ENCODE measurements around the gene CHCHD6. TPM values are rescaled to one million over a fixed set of nuclear protein-coding genes. Genes with fewer than 3 reads are reported as not detected.

Gene CHCHD6
- total and polyA plus RNA-seq, 4 donors = 2.0 to 5.1 (median 3.9) TPM

DNA sequence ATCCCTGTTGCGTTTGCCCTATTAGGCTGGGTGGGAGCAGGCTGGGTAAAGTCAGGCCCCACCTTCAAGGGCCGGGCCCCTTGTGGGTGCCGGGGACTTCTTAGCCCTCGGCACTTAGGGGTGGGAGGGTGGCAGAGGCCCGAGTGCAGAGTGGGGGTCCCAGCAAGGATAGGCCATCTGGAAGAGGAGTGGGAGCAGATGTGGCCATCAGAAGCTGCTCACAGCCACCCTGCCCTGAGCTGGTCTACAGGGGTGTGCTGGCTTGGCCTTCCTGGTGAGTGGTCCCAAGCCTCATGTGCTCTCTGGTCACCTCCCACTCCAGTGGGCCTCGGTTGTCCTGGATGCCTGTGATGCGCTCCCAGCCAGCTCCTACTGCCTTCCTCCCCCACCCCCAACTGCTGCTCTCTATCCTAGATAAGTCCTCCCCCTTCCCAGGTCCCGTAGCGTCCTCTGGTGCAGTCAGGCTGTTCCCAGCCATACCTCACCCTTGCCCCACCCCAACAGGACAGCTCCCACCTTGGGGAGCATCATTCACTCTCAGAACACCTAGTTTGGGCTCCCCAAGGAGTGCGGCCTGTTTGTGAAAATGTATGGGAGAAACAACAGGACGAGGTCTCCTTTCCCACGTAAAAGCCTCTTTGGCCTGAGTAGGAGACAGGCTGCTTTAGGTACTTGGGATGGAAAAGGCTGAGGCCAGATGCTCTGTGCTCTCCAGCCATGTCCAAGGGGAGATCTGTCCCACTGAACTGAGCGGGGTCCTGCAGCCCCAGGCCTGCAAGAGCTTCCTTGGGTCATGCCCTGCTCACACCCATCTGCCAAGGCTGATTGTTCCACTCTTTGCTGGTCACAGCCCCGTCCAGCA is 254.0 kb downstream of the CHCHD6 start:
- no peak overlapping the region for H3K4me3 ChIP-seq (ENCODE audit: low read depth in 1 of 3, low read length in 3 of 3)
- no peaks in the 10 kb centered on the region for H3K9me3 ChIP-seq (ENCODE audit: control insufficient read depth in 4 of 4, low read length in 3 of 4)
- H3K9ac ChIP-seq (ENCODE audit: low read depth in 1 of 2, low read length in 2 of 2) = no peak overlapping the region
- no peak for DNase-seq (ENCODE audit: low spot score)
- H3K27ac ChIP-seq (ENCODE audit: low read depth in 1 of 2, low read length in 2 of 2) = no peak overlapping the region
- H3K4me1 ChIP-seq (ENCODE audit: control insufficient read depth in 4 of 4, insufficient read depth in 4 of 4, low read length in 3 of 4) = peaks cover 0 to 4% (median 0%) of the 10 kb centered on the region in 4 donors
- TF ChIP-seq RAD21 (IDR thresholded peaks at IDR 0.05) = no peak
- TF ChIP-seq, protein P1, sequence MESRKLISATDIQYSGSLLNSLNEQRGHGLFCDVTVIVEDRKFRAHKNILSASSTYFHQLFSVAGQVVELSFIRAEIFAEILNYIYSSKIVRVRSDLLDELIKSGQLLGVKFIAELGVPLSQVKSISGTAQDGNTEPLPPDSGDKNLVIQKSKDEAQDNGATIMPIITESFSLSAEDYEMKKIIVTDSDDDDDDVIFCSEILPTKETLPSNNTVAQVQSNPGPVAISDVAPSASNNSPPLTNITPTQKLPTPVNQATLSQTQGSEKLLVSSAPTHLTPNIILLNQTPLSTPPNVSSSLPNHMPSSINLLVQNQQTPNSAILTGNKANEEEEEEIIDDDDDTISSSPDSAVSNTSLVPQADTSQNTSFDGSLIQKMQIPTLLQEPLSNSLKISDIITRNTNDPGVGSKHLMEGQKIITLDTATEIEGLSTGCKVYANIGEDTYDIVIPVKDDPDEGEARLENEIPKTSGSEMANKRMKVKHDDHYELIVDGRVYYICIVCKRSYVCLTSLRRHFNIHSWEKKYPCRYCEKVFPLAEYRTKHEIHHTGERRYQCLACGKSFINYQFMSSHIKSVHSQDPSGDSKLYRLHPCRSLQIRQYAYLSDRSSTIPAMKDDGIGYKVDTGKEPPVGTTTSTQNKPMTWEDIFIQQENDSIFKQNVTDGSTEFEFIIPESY (IDR thresholded peaks at IDR 0.05) = no peak
- TF ChIP-seq HNF4G (IDR thresholded peaks at IDR 0.05) = no peak
- TF ChIP-seq, protein P2, sequence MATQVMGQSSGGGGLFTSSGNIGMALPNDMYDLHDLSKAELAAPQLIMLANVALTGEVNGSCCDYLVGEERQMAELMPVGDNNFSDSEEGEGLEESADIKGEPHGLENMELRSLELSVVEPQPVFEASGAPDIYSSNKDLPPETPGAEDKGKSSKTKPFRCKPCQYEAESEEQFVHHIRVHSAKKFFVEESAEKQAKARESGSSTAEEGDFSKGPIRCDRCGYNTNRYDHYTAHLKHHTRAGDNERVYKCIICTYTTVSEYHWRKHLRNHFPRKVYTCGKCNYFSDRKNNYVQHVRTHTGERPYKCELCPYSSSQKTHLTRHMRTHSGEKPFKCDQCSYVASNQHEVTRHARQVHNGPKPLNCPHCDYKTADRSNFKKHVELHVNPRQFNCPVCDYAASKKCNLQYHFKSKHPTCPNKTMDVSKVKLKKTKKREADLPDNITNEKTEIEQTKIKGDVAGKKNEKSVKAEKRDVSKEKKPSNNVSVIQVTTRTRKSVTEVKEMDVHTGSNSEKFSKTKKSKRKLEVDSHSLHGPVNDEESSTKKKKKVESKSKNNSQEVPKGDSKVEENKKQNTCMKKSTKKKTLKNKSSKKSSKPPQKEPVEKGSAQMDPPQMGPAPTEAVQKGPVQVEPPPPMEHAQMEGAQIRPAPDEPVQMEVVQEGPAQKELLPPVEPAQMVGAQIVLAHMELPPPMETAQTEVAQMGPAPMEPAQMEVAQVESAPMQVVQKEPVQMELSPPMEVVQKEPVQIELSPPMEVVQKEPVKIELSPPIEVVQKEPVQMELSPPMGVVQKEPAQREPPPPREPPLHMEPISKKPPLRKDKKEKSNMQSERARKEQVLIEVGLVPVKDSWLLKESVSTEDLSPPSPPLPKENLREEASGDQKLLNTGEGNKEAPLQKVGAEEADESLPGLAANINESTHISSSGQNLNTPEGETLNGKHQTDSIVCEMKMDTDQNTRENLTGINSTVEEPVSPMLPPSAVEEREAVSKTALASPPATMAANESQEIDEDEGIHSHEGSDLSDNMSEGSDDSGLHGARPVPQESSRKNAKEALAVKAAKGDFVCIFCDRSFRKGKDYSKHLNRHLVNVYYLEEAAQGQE (IDR thresholded peaks at IDR 0.05) = no peak
- TF ChIP-seq TAF1 (conservative IDR thresholded peaks at IDR 0.05) = no peak
- no peaks in the 10 kb centered on the region for H3K36me3 ChIP-seq (ENCODE audit: control insufficient read depth in 4 of 4, insufficient read depth in 3 of 4, low read depth in 1 of 4, low read length in 3 of 4)
- H3K27me3 ChIP-seq (ENCODE audit: control insufficient read depth in 4 of 4, insufficient read depth in 4 of 4, low read length in 3 of 4) = no peaks in the 10 kb centered on the region
- WGBS = 98% methylated on average over 14 of the region's 14 CpGs

DNA sequence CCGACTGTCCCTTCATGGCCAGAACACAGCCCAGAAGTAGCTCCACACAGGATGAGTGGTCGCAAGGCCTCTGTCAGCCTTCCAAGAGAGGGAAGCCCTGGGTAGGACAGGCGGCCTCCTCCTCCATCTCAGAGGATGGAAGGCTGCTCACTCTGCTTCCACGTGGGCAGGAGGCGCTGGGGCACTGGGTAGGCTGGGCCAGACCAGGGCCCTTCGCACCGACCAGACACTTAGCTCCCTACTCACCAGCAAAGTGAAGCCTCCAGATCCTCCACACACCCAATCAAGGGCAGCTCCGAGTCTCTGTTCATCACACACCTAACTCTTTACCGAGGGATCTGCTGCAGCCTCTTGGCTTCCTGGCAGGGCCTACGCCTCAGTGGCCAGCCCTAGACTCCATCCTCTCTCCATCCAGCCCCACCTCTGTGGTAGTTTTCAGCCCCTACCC is 254.6 kb downstream of the CHCHD6 start:
- Histone ChIP-seq H3K27me3 (ENCODE audit: control insufficient read depth in 4 of 4, insufficient read depth in 4 of 4, low read length in 3 of 4) (no peaks in the 10 kb centered on the region), H3K9ac (ENCODE audit: low read depth in 1 of 2, low read length in 2 of 2) (no peak overlapping the region), H3K4me1 (ENCODE audit: control insufficient read depth in 4 of 4, insufficient read depth in 4 of 4, low read length in 3 of 4) (peaks cover 0 to 4% (median 0%) of the 10 kb centered on the region in 4 donors), H3K4me3 (ENCODE audit: low read depth in 1 of 3, low read length in 3 of 3) (no peak overlapping the region), H3K36me3 (ENCODE audit: control insufficient read depth in 4 of 4, insufficient read depth in 3 of 4, low read depth in 1 of 4, low read length in 3 of 4) (no peaks in the 10 kb centered on the region), H3K27ac (ENCODE audit: low read depth in 1 of 2, low read length in 2 of 2) (no peak overlapping the region), H3K9me3 (ENCODE audit: control insufficient read depth in 4 of 4, low read length in 3 of 4) (no peaks in the 10 kb centered on the region)
- DNase-seq (ENCODE audit: low spot score) = no peak
- TF ChIP-seq TAF1 (conservative IDR thresholded peaks at IDR 0.05) (no peak), NR2F2 (IDR thresholded peaks at IDR 0.05) (no peak), RAD21 (IDR thresholded peaks at IDR 0.05) (no peak), YY1 (IDR thresholded peaks at IDR 0.05) (no peak), HNF4A (conservative IDR thresholded peaks at IDR 0.05) (no peak), GABPA (IDR thresholded peaks at IDR 0.05 in 1 of 2, conservative IDR thresholded peaks at IDR 0.05 in 1 of 2) (no peak), HNF4G (IDR thresholded peaks at IDR 0.05) (no peak), RXRA (IDR thresholded peaks at IDR 0.05) (no peak), SP1 (IDR thresholded peaks at IDR 0.05) (no peak), FOXA2 (IDR thresholded peaks at IDR 0.05) (no peak)
- TF ChIP-seq, protein P3, sequence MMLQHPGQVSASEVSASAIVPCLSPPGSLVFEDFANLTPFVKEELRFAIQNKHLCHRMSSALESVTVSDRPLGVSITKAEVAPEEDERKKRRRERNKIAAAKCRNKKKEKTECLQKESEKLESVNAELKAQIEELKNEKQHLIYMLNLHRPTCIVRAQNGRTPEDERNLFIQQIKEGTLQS (IDR thresholded peaks at IDR 0.05) = no peak
- TF ChIP-seq, protein P4, sequence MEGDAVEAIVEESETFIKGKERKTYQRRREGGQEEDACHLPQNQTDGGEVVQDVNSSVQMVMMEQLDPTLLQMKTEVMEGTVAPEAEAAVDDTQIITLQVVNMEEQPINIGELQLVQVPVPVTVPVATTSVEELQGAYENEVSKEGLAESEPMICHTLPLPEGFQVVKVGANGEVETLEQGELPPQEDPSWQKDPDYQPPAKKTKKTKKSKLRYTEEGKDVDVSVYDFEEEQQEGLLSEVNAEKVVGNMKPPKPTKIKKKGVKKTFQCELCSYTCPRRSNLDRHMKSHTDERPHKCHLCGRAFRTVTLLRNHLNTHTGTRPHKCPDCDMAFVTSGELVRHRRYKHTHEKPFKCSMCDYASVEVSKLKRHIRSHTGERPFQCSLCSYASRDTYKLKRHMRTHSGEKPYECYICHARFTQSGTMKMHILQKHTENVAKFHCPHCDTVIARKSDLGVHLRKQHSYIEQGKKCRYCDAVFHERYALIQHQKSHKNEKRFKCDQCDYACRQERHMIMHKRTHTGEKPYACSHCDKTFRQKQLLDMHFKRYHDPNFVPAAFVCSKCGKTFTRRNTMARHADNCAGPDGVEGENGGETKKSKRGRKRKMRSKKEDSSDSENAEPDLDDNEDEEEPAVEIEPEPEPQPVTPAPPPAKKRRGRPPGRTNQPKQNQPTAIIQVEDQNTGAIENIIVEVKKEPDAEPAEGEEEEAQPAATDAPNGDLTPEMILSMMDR (IDR thresholded peaks at IDR 0.05; ENCODE audit: low read depth, low read length, missing input control) = no peak
- 94% methylated on average over 10 of the region's 10 CpGs for WGBS

Measured in liver (tissue), 9 donors.